H9 (cell line): ENCODE measurements around the gene MYO10. TPM values are rescaled to one million over a fixed set of nuclear protein-coding genes. Genes with fewer than 3 reads are reported as not detected.

ENCODE experiments used
- DNase-seq: peaks from one replicate; pipeline ENCODE4 v3.0.0-alpha.2; 2017
- H2AFZ ChIP-seq: one replicate; pipeline ENCODE4 v1.6.1; 2013; ENCODE audit warnings: mild to moderate bottlenecking, low read length, control low read depth, moderate library complexity
- H2AK5ac ChIP-seq: 2 replicates; pipeline ENCODE4 v1.6.1; 2013; ENCODE audit warnings: low read length, control low read depth, mixed read lengths; ENCODE audit not compliant: insufficient read length
- H2BK120ac ChIP-seq: one replicate; pipeline ENCODE4 v1.6.1; 2013; ENCODE audit warnings: low read depth, mild to moderate bottlenecking, low read length, control low read depth, inconsistent platforms; ENCODE audit not compliant: poor library complexity, severe bottlenecking
- H2BK12ac ChIP-seq: 2 replicates; pipeline ENCODE4 v1.6.1; 2013; ENCODE audit warnings: low read length, control low read depth, mixed read lengths, low read depth; ENCODE audit not compliant: insufficient read length
- H2BK15ac ChIP-seq: 2 replicates; pipeline ENCODE4 v1.6.1; 2013; ENCODE audit warnings: low read depth, low read length, control low read depth
- H2BK20ac ChIP-seq: one replicate; pipeline ENCODE4 v1.6.1; 2013; ENCODE audit warnings: low read depth, mild to moderate bottlenecking, low read length, control low read depth, inconsistent platforms; ENCODE audit not compliant: poor library complexity, severe bottlenecking
- H2BK5ac ChIP-seq: 2 replicates; pipeline ENCODE4 v1.6.1; 2013; ENCODE audit warnings: low read length, control low read depth, mixed read lengths; ENCODE audit not compliant: insufficient read length
- H3K14ac ChIP-seq: 2 replicates; pipeline ENCODE4 v1.6.1; 2013; ENCODE audit warnings: low read length, control low read depth; ENCODE audit not compliant: insufficient read depth
- H3K18ac ChIP-seq: 2 replicates; pipeline ENCODE4 v1.6.1; 2013; ENCODE audit warnings: low read depth, mild to moderate bottlenecking, mixed read lengths, low read length, control low read depth; ENCODE audit not compliant: insufficient read length
- H3K23ac ChIP-seq: 2 replicates; pipeline ENCODE4 v1.6.1; 2013; ENCODE audit warnings: low read length, control low read depth, mixed read lengths, low read depth; ENCODE audit not compliant: insufficient read length
- H3K23me2 ChIP-seq: 2 replicates; pipeline ENCODE4 v1.6.1; 2013; ENCODE audit warnings: low read depth, mild to moderate bottlenecking, mixed read lengths, low read length, control low read depth; ENCODE audit not compliant: insufficient read length, poor library complexity, severe bottlenecking
- H3K27ac ChIP-seq: 2 replicates; pipeline ENCODE4 v1.5.1; 2013; ENCODE audit warnings: low read length, control low read depth, mixed read lengths, low read depth; ENCODE audit not compliant: insufficient read length
- H3K27me3 ChIP-seq: 2 replicates; pipeline ENCODE4 v1.6.1; 2013; ENCODE audit warnings: low read length, control low read depth, inconsistent platforms; ENCODE audit not compliant: insufficient read depth
- H3K4ac ChIP-seq: 2 replicates; pipeline ENCODE4 v1.6.1; 2013; ENCODE audit warnings: low read depth, mild to moderate bottlenecking, control low read depth, inconsistent platforms, low read length, moderate library complexity
- H3K4me1 ChIP-seq: 2 replicates; pipeline ENCODE4 v1.6.1; 2013; ENCODE audit warnings: low read length, control low read depth, inconsistent platforms; ENCODE audit not compliant: insufficient read depth
- H3K4me2 ChIP-seq: 2 replicates; pipeline ENCODE4 v1.6.1; 2013; ENCODE audit warnings: low read length, control low read depth, mixed read lengths; ENCODE audit not compliant: insufficient read length, insufficient read depth
- H3K56ac ChIP-seq: 2 replicates; pipeline ENCODE4 v1.6.1; 2013; ENCODE audit warnings: low read depth, mild to moderate bottlenecking, mixed read lengths, low read length, control low read depth; ENCODE audit not compliant: insufficient read length
- H3K79me1 ChIP-seq: 2 replicates; pipeline ENCODE4 v1.6.1; 2013; ENCODE audit warnings: low read depth, mild to moderate bottlenecking, moderate library complexity, low read length, control low read depth, inconsistent platforms; ENCODE audit not compliant: insufficient read depth, poor library complexity, severe bottlenecking
- H3K79me2 ChIP-seq: 2 replicates; pipeline ENCODE4 v1.6.1; 2013; ENCODE audit warnings: low read length, control low read depth, inconsistent platforms; ENCODE audit not compliant: insufficient read depth
- H3K9ac ChIP-seq: 2 replicates; pipeline ENCODE4 v1.6.1; 2013; ENCODE audit warnings: low read length, control low read depth, mixed read lengths; ENCODE audit not compliant: insufficient read length; ENCODE audit errors: extremely low read depth
- H3K9me3 ChIP-seq: one replicate; pipeline ENCODE4 v1.6.1; 2013; ENCODE audit warnings: low read depth, low read length, inconsistent platforms; ENCODE audit not compliant: control insufficient read depth
- H3T11ph ChIP-seq: one replicate; pipeline ENCODE4 v1.6.1; 2013; ENCODE audit warnings: mild to moderate bottlenecking, low read length, control low read depth, inconsistent platforms
- H4K20me1 ChIP-seq: one replicate; pipeline ENCODE4 v1.6.1; 2013; ENCODE audit not compliant: control insufficient read depth, insufficient read length, insufficient read depth
- H4K5ac ChIP-seq: 2 replicates; pipeline ENCODE4 v1.6.1; 2013; ENCODE audit warnings: low read depth, mild to moderate bottlenecking, mixed read lengths, low read length, control low read depth; ENCODE audit not compliant: insufficient read length
- H4K8ac ChIP-seq: replicated peaks from 2 replicates; pipeline ENCODE4 v1.6.1; 2013; ENCODE audit warnings: low read length, control low read depth, mixed read lengths, low read depth; ENCODE audit not compliant: insufficient read length
- H4K91ac ChIP-seq: 2 replicates; pipeline ENCODE4 v1.6.1; 2013; ENCODE audit warnings: low read depth, mild to moderate bottlenecking, moderate library complexity, mixed read lengths, low read length, control low read depth; ENCODE audit not compliant: insufficient read length
- H3K27ac Mint-ChIP-seq, 3 experiments: 2 replicates in 2 of 3; 3 replicates in 1 of 3; pipeline ENCODE4 v1.8.0; 2020 to 2021; ENCODE audit warnings: mixed read lengths in 3 of 3, mild to moderate bottlenecking in 1 of 3, moderate library complexity in 1 of 3
- H3K27me3 Mint-ChIP-seq: 2 replicates; pipeline ENCODE4 v1.8.0; 2021; ENCODE audit warnings: low read depth, mild to moderate bottlenecking, moderate library complexity, mixed read lengths
- H3K36me3 Mint-ChIP-seq, 3 experiments: 2 replicates in 2 of 3; 3 replicates in 1 of 3; pipeline ENCODE4 v1.8.0; 2020 to 2021; ENCODE audit warnings: low read depth in 3 of 3, mixed read lengths in 3 of 3; ENCODE audit not compliant: insufficient read depth in 1 of 3
- H3K4me1 Mint-ChIP-seq, 2 experiments: 2 replicates each; pipeline ENCODE4 v1.8.0; 2020; ENCODE audit warnings: mixed read lengths in 2 of 2
- H3K4me3 Mint-ChIP-seq, 2 experiments: 2 replicates in 1 of 2; 3 replicates in 1 of 2; pipeline ENCODE4 v1.8.0; 2020 to 2021; ENCODE audit warnings: mild to moderate bottlenecking in 2 of 2, mixed read lengths in 2 of 2, moderate library complexity in 1 of 2
- H3K9me3 Mint-ChIP-seq, 2 experiments: 2 replicates in 1 of 2; 3 replicates in 1 of 2; pipeline ENCODE4 v1.8.0; 2020; ENCODE audit warnings: mild to moderate bottlenecking in 2 of 2, mixed read lengths in 2 of 2, moderate library complexity in 1 of 2
- WGBS: extraction: QIAGEN DNeasy Blood & Tissue Kit; methylation state at CpG from one replicate; pipeline ENCODE4 v1.1.7; 2013; ENCODE audit warnings: missing lambda C conversion rate, low lambda C conversion rate, mixed read lengths; ENCODE audit not compliant: insufficient read length; ENCODE audit errors: extremely low coverage; 5-methylcytosine and 5-hydroxymethylcytosine counted together
- total RNA-seq: library from RNA; stranded (reverse); gene quantifications from 2 replicates; pipeline ENCODE4 v1.2.1, GENCODE V29; 2021
- TF ChIP-seq, protein P1 (sequence below): fragments of 200-600 bp; sonication (generic); conservative IDR thresholded peaks from 3 replicates; pipeline ENCODE4 v1.8.0; 2021; ENCODE audit warnings: antibody characterized with exemption, mild to moderate bottlenecking

Gene MYO10
- total RNA-seq, 1 experiment from 2014 or later = 127 TPM

DNA sequence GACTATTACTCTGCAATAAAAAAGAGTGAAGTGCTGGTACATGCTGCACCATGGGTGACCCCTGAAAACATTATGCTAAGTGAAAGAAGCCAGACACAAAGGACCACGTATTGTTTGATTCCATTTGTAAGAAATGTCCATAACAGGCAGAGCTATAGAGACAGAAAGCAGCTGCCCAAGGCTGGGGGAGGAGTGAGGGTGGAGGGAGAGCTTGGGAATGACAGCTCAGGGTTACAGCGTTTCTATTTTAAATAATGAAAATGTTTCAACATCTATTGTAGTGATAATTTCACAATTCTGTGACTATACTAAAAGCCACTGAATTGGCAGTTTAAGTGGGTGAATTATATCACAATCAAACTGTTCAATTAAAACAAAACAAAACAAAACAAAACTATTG lies 81.7 kb downstream of the MYO10 start:
- no peak overlapping the region for H4K91ac ChIP-seq
- no peaks in the 10 kb centered on the region for H3K27me3 ChIP-seq
- Mint-ChIP-seq H3K9me3 (peaks cover 0 to 3% of the 10 kb centered on the region in 2 experiments; a peak in 2 of 5 replicates), H3K27ac (no peak overlapping the region), H3K4me1 (peaks cover 44 to 45% of the 10 kb centered on the region in 2 experiments), H3K4me3 (no peak overlapping the region), H3K27me3 (no peaks in the 10 kb centered on the region), H3K36me3 (peaks cover 3 to 5% (median 4%) of the 10 kb centered on the region in 3 experiments)
- no peaks in the 10 kb centered on the region for H3K23me2 ChIP-seq
- no peak overlapping the region for H2AK5ac ChIP-seq
- no peak overlapping the region for H3K4ac ChIP-seq
- no peak overlapping the region for H4K8ac ChIP-seq
- no peak overlapping the region for H3K14ac ChIP-seq
- no peak for DNase-seq
- no peak overlapping the region for H3K4me2 ChIP-seq
- H3K23ac ChIP-seq = no peak overlapping the region
- H3K9me3 ChIP-seq = no peaks in the 10 kb centered on the region
- H4K5ac ChIP-seq = no peak overlapping the region
- H2BK15ac ChIP-seq = no peak overlapping the region
- no peak overlapping the region for H2BK5ac ChIP-seq
- no peak overlapping the region for H3K27ac ChIP-seq
- H3K56ac ChIP-seq = no peak overlapping the region
- H2BK12ac ChIP-seq = no peak overlapping the region
- no peak overlapping the region for H2BK20ac ChIP-seq
- H3K79me1 ChIP-seq = no peaks in the 10 kb centered on the region
- no peak overlapping the region for H3K18ac ChIP-seq
- no peaks in the 10 kb centered on the region; the same call in 1 of the 2 replicates for H3K4me1 ChIP-seq
- no peak overlapping the region for H2AFZ ChIP-seq
- H2BK120ac ChIP-seq = no peak overlapping the region
- no peaks in the 10 kb centered on the region for H3K79me2 ChIP-seq
- no peak overlapping the region for H3K9ac ChIP-seq
- H3T11ph ChIP-seq = no peak overlapping the region
- TF ChIP-seq, protein P1, sequence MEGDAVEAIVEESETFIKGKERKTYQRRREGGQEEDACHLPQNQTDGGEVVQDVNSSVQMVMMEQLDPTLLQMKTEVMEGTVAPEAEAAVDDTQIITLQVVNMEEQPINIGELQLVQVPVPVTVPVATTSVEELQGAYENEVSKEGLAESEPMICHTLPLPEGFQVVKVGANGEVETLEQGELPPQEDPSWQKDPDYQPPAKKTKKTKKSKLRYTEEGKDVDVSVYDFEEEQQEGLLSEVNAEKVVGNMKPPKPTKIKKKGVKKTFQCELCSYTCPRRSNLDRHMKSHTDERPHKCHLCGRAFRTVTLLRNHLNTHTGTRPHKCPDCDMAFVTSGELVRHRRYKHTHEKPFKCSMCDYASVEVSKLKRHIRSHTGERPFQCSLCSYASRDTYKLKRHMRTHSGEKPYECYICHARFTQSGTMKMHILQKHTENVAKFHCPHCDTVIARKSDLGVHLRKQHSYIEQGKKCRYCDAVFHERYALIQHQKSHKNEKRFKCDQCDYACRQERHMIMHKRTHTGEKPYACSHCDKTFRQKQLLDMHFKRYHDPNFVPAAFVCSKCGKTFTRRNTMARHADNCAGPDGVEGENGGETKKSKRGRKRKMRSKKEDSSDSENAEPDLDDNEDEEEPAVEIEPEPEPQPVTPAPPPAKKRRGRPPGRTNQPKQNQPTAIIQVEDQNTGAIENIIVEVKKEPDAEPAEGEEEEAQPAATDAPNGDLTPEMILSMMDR = no peak
- H4K20me1 ChIP-seq = no peaks in the 10 kb centered on the region
- WGBS = no CpG with 5 or more reads among the region's 2 CpGs
